NCI-H2029 treated with DMSO at 0.1 percent for 48 hours (cell line): Measurements from ENCODE around the gene MYO1E.

Experiments
- DNase-seq: peaks from one replicate; lab custom pipeline; 2025; lab: John Stamatoyannopoulos, UW

MYO1E gene

GRCh38 chr15:59227021-59227420, 145.7 kb downstream of the MYO1E start:
- DNase-seq, result no peak

DNA sequence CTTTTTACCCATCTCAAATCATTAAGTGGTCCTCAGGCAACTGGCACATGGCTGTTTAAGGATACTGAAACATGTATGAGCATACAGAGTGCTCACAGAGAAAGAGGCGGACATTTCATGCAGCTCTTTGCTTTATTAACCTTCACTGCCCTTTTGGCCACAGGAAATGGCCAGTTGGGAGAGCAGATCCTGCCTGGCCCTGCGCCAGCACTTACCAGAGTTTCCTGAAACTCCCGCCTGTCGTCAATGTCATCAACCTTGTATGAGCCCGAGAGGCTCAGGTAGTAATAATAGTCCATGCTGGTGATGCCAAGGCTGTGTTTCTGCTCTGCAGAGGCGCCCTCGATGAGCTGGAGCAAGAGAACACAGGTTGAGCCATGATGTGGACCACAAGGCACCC, 148.2 kb downstream of the MYO1E start:
- DNase-seq, result no peak

- DNase-seq, result no peak
Observed at GRCh38 chr15:59223736-59224135, 148.9 kb downstream of the MYO1E start.

DNA sequence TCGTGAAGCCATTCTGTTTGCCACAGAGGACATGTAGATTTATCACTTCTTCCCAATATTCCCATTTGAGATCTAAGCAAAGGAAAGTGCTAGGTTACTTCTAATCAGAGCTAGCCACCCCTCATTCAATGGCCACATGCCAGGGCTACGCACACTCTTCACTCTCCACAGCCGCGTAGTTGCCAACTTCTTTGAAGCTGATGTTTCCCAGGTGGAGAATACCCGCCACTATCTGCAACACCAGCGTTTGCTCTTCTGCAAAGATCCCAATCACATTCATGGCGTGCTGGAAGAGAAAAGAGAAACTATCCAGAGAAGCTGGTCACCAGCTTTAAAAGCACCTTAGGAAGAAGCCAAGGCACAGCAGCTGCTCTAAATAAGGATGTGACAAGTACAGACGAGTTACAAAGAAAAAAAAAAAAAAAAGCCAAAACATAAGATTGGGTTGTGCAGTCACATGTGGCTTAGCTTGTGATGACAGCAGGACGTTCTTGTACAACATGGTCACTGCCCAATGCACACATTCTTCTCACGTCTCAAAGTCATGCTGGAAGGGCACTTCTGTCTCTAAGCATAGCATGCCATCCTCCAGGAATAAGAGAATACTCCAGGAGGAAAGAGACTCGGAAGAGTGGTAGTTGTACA, 149.6 kb downstream of the MYO1E start:
- no peak for DNase-seq

- DNase-seq, result no peak
Observed at GRCh38 chr15:59221511-59222505, 150.9 kb downstream of the MYO1E start.

- no peak for DNase-seq
Observed at GRCh38 chr15:59218710-59219109, 154.0 kb downstream of the MYO1E start.

DNA sequence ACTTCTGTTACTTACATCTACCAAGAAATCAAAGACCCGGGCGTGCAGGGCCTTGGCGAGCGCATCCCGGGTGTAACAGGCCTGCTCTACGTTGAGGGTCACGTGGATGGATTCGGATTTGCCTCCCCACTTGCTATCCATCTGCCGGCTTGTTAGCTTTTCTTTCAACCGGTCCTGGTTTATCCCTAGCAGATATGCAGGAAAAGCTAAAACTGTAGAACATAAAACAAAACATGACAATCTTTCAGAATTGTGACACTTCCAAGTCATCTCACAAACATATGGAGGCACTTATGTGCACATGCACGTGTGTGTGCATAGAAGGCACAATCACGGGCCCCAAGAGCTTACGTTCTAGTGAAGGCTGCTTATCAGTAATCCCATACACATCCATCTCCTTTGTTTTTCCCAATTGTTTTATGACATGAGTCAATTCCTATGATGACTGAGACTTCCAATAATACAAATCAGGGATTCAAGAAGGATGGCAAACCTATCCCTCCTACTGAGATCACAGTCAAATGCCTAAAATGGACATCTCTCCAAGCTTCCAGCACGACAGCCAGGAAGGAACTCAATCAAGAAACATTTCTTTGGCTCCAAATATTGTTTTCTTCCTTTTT, 154.7 kb downstream of the MYO1E start:
- DNase-seq, result no peak

DNA sequence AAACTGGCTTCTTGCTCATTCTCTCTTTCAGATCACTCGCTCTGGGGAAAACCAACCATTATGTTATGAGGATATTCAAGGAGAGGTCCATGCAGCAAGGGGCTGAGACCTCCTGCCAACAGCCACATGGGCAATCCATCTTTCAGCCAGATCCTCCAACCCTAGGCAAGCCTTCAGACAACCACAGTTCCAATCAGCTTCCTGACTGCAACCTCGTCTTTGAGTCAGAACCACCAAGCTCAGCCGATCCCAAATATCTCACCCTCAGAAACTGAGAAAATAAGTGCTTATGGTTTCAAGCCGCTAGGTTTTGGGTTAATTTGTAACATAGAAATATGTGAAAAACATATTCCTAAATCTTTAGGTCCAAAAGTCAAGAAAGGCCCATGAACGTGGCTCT, 155.8 kb downstream of the MYO1E start:
- no peak for DNase-seq

- no peak for DNase-seq
Observed at GRCh38 chr15:59210186-59210585, 162.5 kb downstream of the MYO1E start.

- no peak for DNase-seq
Observed at GRCh38 chr15:59208613-59209249, 163.9 kb downstream of the MYO1E start.

GRCh38 chr15:59206623-59207183, 166.0 kb downstream of the MYO1E start, which contains the start of gene LDHAL6B:
LDHAL6B (plus strand) TSS chr15:59206843; CDS start chr15:59206941, 98 bp downstream.
- no peak for DNase-seq

- DNase-seq, result no peak
Observed at GRCh38 chr15:59205839-59206622, 166.6 kb downstream of the MYO1E start.

- DNase-seq, result no peak
Observed at GRCh38 chr15:59203657-59204056, 169.0 kb downstream of the MYO1E start.

GRCh38 chr15:59203008-59203407, 169.7 kb downstream of the MYO1E start:
- no peak for DNase-seq

DNA sequence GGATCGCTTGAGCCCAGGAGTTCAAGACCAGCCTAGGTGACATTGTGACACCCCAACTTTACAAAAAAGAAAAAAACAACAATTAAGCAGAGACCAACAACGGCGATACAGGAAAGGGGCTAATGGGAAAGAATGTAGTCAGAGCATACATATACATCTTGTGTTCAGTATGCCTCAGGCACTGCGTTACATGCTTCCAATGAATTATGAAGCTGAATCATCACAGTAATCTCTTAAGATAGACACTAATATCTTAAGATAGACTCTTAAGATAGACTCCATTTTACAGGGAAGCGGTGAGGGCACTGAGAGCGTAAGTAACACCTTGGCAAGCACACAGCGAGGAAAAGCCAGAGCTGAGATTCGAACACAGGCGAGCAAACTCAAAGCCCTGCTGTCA, 172.1 kb downstream of the MYO1E start:
- DNase-seq, result no peak

- DNase-seq, result no peak
Observed at GRCh38 chr15:59199626-59200465, 172.8 kb downstream of the MYO1E start.

DNA sequence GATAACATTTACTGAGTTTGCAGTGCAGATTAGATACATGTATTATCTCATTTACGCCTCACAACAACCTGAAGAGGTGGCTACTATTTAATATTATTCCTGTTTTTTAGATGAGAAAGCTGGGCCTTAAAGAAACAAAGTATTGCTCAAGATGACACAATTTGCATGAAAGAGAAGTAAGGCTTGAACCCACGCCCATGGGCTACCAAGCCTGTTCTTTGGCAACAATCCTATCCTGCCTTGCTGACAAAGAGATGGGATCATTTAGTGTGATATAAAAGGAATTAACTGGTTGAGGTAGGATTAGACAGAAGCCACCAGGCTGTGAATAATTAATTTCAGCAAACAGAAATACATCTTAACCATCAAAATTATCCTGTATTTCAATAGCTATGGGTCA, 175.2 kb downstream of the MYO1E start:
- no peak for DNase-seq

DNA sequence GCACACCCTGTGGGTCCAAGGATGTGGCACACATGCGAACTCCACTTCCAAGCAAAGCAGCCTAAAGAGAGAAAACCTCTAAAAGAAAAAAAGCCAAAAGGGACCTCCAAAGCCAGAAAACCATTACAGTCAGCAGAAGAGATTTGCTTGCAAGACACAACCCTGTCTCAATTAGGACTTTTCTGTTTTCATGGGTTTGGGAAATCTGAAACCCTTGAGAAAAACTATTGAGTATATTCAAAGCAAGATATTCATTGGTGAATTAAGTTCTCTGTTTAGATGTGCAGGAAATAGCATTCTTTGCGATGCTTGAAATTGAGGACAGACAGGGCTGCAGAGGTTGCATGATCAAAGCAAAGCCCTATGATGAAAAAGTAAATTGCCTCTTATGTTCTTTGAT, 176.3 kb downstream of the MYO1E start:
- no peak for DNase-seq

DNA sequence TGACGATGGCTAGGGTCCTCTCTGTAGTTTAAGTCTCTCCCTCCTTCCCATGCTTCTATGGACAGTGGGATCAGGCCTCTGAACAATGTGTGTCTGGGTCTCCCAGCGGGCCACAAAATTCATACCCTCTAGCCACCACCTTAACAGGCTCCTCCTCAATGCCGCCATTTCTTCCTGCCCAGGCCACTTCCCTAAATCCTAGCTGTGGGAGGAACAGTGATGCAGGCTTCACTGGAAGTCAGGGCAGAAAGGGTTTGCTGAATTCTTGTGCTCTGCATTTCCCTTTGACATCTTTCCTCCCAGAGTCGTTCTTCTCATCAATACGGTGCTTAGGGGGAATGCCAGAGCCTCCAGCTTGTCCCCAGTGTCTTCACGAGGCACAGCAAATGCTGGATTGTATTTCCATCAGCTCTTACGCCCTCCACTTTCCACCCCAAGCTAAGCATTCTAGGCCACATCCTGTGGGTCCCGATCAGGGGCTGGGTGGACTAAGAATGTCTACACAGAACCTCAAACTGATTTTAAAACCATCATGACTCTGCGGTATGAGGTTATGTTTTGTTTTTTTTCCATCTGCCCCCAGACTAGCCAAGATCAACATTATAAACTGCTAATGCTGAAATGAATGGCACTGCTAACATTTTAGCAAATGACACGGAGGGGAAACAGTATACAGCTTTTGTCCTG, 177.9 kb downstream of the MYO1E start:
- no peak for DNase-seq

DNA sequence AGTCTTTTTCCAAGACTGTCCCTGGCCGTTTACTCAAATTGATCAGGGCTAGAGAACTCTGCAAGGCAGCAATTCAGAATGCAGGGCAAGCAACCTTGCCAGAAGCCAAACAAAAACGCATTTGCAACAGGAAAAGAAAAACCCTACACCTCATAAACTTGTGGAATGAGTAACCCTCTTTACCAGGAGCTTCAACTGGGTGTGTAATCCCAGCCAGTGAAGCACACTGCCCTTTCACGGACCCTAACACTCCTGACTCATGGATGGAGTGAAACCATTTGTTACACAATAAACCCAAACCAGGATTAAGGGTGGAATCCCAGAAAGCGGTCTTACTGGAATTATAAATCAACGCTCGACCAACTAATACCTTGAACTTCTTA, 180.8 kb downstream of the MYO1E start:
- DNase-seq, result no peak
